Fibroblast of skin of right quadriceps (primary cell): ENCODE results near the gene TUBB1.
"Not testable (repeated sequence)": the region's sequence is repeated elsewhere in the genome, so short reads cannot be mapped to it uniquely, and the experiment has no call there.

Experiments
- DNase-seq: peaks from one replicate; pipeline ENCODE4 v3.0.0-alpha.2; 2013

The TUBB1 gene

GRCh38 chr20:59024111-59024530 is 4.9 kb downstream of the TUBB1 start:
- no peak for DNase-seq

- no peak for DNase-seq
Measured at GRCh38 chr20:59025086-59025485, 5.9 kb downstream of the TUBB1 start.

- DNase-seq = no peak
Measured at GRCh38 chr20:59025511-59025910, 6.3 kb downstream of the TUBB1 start.

- DNase-seq = no peak
Measured at GRCh38 chr20:59026904-59027740, 7.9 kb downstream of the TUBB1 start.

- DNase-seq = peak; percentile 70
Measured at GRCh38 chr20:59027741-59028320, 8.6 kb downstream of the TUBB1 start.

- no peak for DNase-seq
Measured at GRCh38 chr20:59028812-59029211, 9.6 kb downstream of the TUBB1 start.

- DNase-seq = no peak
Measured at GRCh38 chr20:59030911-59031563, 11.8 kb downstream of the TUBB1 start.

GRCh38 chr20:59031564-59032022 is 12.4 kb downstream of the TUBB1 start:
- DNase-seq = no peak

GRCh38 chr20:59032023-59032712 is 12.9 kb downstream of the TUBB1 start, which contains the start of gene ATP5F1E:
TSS of gene ATP5F1E (minus strand) at chr20:59032335. CDS start at chr20:59032251, 84 bp downstream.
- peak; percentile 95 for DNase-seq

GRCh38 chr20:59032713-59033059 is 13.5 kb downstream of the TUBB1 start:
- DNase-seq = no peak

GRCh38 chr20:59033093-59033492 is 13.9 kb downstream of the TUBB1 start:
- DNase-seq = no peak

- no peak for DNase-seq
Measured at GRCh38 chr20:59033616-59034165, 14.5 kb downstream of the TUBB1 start.

GRCh38 chr20:59035381-59035780 is 16.2 kb downstream of the TUBB1 start:
- no peak for DNase-seq

- no peak for DNase-seq
Measured at GRCh38 chr20:59037386-59037785, 18.2 kb downstream of the TUBB1 start.

GRCh38 chr20:59039233-59039632 is 20.0 kb downstream of the TUBB1 start:
- DNase-seq = no peak

- DNase-seq = no peak
Measured at GRCh38 chr20:59040667-59041066, 21.4 kb downstream of the TUBB1 start.

GRCh38 chr20:59041487-59041886 is 22.3 kb downstream of the TUBB1 start:
- DNase-seq = not testable (repeated sequence)

- peak; percentile 20 for DNase-seq
Measured at GRCh38 chr20:59042151-59042795, 23.0 kb downstream of the TUBB1 start, which contains the start of gene PRELID3B. TSS of gene PRELID3B (minus strand) at chr20:59042786. CDS start at chr20:59042730, 56 bp downstream.

- peak; percentile 90 for DNase-seq
Measured at GRCh38 chr20:59042796-59043631, 23.8 kb downstream of the TUBB1 start.

GRCh38 chr20:59043698-59044097 is 24.5 kb downstream of the TUBB1 start:
- DNase-seq = peak; percentile 39

GRCh38 chr20:59044295-59044694 is 25.1 kb downstream of the TUBB1 start:
- DNase-seq = no peak
